ENCODE data around the gene PDE2A. TPM values are rescaled to one million over a fixed set of nuclear protein-coding genes. Genes with fewer than 3 reads are reported as not detected.

The PDE2A gene
- polyA plus RNA-seq, 3 donors: 0.18 to 1.7 (median 0.53) TPM

GRCh38 chr11:72711141-72711540, 36.9 kb upstream of the PDE2A start:
- H3K27me3 Mint-ChIP-seq (ENCODE audit: low read depth in 3 of 3): peaks cover 0 to 9% (median 0%) of the 10 kb centered on the region in 3 donors
- H3K9ac ChIP-seq (ENCODE audit: insufficient read depth, low read length, poor library complexity, severe bottlenecking): no peak overlapping the region
- no peak overlapping the region for H3K27ac ChIP-seq (ENCODE audit: low read depth in 1 of 2, low read length in 2 of 2)
- H3K4me3 ChIP-seq (replicated peaks in 1 of 3; ENCODE audit: low read depth in 2 of 3, low read length in 3 of 3): no peak overlapping the region
- no peaks in the 10 kb centered on the region for H3K27me3 ChIP-seq (ENCODE audit: control insufficient read depth in 2 of 2, insufficient read depth in 2 of 2, low read length in 2 of 2)
- H3K4me1 ChIP-seq (ENCODE audit: control insufficient read depth in 1 of 2, insufficient read depth in 2 of 2, low read length in 2 of 2): peaks cover 12 to 35% of the 10 kb centered on the region in 2 donors
- no peaks in the 10 kb centered on the region for H3K9me3 ChIP-seq (replicated peaks in 1 of 2; ENCODE audit: control insufficient read depth in 1 of 2, insufficient read depth in 1 of 2, low read length in 2 of 2)
- H2AFZ ChIP-seq (ENCODE audit: insufficient read depth, low read depth, low read length, poor library complexity, severe bottlenecking): no peak overlapping the region
- peak overlapping the region in 5 of 7 donors; percentile 2 to 69 (median 31) for H3K27ac Mint-ChIP-seq
- peaks cover 100% of the 10 kb centered on the region for H4K20me1 ChIP-seq (ENCODE audit: insufficient read depth, low read length)
- intact Hi-C loops (cut with micrococcal nuclease): loop anchor here in 1 of 2 donors (10.0 kb wide), 1 partner anchor 464 kb away; no protein-coding TSS in a partner anchor
- no peak overlapping the region for H3K4me2 ChIP-seq (replicated peaks; ENCODE audit: extremely low read depth, low read length, poor library complexity, severe bottlenecking)
- peaks cover 93 to 100% of the 10 kb centered on the region in 2 donors for H3K36me3 ChIP-seq (replicated peaks in 1 of 2; ENCODE audit: control insufficient read depth in 1 of 2, insufficient read depth in 2 of 2, low read length in 2 of 2)
- peaks cover 31% of the 10 kb centered on the region for H3K4me1 Mint-ChIP-seq
- WGBS (ENCODE audit: insufficient coverage): 98% methylated on average over 6 of the region's 9 CpGs
- no peak for TF ChIP-seq CTCF (IDR thresholded peaks at IDR 0.05)
- peaks cover 98% of the 10 kb centered on the region for H3K79me2 ChIP-seq (ENCODE audit: insufficient read depth, low read length)
- no peak overlapping the region for H3K4me3 Mint-ChIP-seq
- H3K36me3 Mint-ChIP-seq: peaks cover 80 to 100% of the 10 kb centered on the region in 2 donors
- DNase-seq: no peak
- no peaks in the 10 kb centered on the region for H3K9me3 Mint-ChIP-seq

- WGBS (ENCODE audit: insufficient coverage): 96% methylated on average over 8 of the region's 11 CpGs
- DNase-seq: no peak
- H2AFZ ChIP-seq (ENCODE audit: insufficient read depth, low read depth, low read length, poor library complexity, severe bottlenecking): no peak overlapping the region
- Mint-ChIP-seq H3K9me3 (no peaks in the 10 kb centered on the region), H3K4me1 (peaks cover 27% of the 10 kb centered on the region), H3K27ac (peak overlapping the region in 3 of 7 donors; percentile 5 to 66 (median 10)), H3K27me3 (ENCODE audit: low read depth in 3 of 3) (peaks cover 0 to 9% (median 0%) of the 10 kb centered on the region in 3 donors), H3K4me3 (no peak overlapping the region), H3K36me3 (peaks cover 82 to 100% of the 10 kb centered on the region in 2 donors)
- H3K79me2 ChIP-seq (ENCODE audit: insufficient read depth, low read length): peaks cover 98% of the 10 kb centered on the region
- H3K9me3 ChIP-seq (replicated peaks in 1 of 2; ENCODE audit: control insufficient read depth in 1 of 2, insufficient read depth in 1 of 2, low read length in 2 of 2): no peaks in the 10 kb centered on the region
- TF ChIP-seq CTCF (IDR thresholded peaks at IDR 0.05): no peak
- H3K27me3 ChIP-seq (ENCODE audit: control insufficient read depth in 2 of 2, insufficient read depth in 2 of 2, low read length in 2 of 2): no peaks in the 10 kb centered on the region
- no peak overlapping the region for H3K4me3 ChIP-seq (replicated peaks in 1 of 3; ENCODE audit: low read depth in 2 of 3, low read length in 3 of 3)
- no peak overlapping the region for H3K27ac ChIP-seq (ENCODE audit: low read depth in 1 of 2, low read length in 2 of 2)
- peaks cover 12 to 34% of the 10 kb centered on the region in 2 donors for H3K4me1 ChIP-seq (ENCODE audit: control insufficient read depth in 1 of 2, insufficient read depth in 2 of 2, low read length in 2 of 2)
- intact Hi-C loops (cut with micrococcal nuclease): loop anchor here in 1 of 2 donors (10.0 kb wide), 1 partner anchor 465 kb away; no protein-coding TSS in a partner anchor
- peaks cover 100% of the 10 kb centered on the region for H4K20me1 ChIP-seq (ENCODE audit: insufficient read depth, low read length)
- no peak overlapping the region for H3K4me2 ChIP-seq (replicated peaks; ENCODE audit: extremely low read depth, low read length, poor library complexity, severe bottlenecking)
- no peak overlapping the region for H3K9ac ChIP-seq (ENCODE audit: insufficient read depth, low read length, poor library complexity, severe bottlenecking)
- H3K36me3 ChIP-seq (replicated peaks in 1 of 2; ENCODE audit: control insufficient read depth in 1 of 2, insufficient read depth in 2 of 2, low read length in 2 of 2): peaks cover 97 to 100% of the 10 kb centered on the region in 2 donors
Observed at GRCh38 chr11:72710278-72710677, 36.1 kb upstream of the PDE2A start.
